ENCODE results near the gene ARL4D. TPM values are rescaled to one million over a fixed set of nuclear protein-coding genes. Genes with fewer than 3 reads are reported as not detected.

Gene ARL4D
- total and polyA plus RNA-seq, 2 donors (not counting 3 experiments of a cell fraction or from before 2014, with no cell fraction given) = 3.8 to 4.1 TPM

- Histone ChIP-seq H3K27ac (ENCODE audit: insufficient read depth, low read depth, low read length) (no peak overlapping the region), H3K79me2 (ENCODE audit: control insufficient read depth, insufficient read depth, low read length) (no peaks in the 10 kb centered on the region), H3K9ac (replicated peaks; ENCODE audit: extremely low read depth, insufficient read depth, low read length) (no peak overlapping the region), H4K20me1 (replicated peaks; ENCODE audit: control insufficient read depth, extremely low read depth, insufficient read depth, low read length) (no peaks in the 10 kb centered on the region), H3K36me3 (ENCODE audit: control insufficient read depth in 2 of 2, extremely low read depth in 1 of 2, insufficient read depth in 2 of 2, low read length in 2 of 2) (no peaks in the 10 kb centered on the region), H3K4me1 (ENCODE audit: control insufficient read depth, extremely low read depth, insufficient read depth, low read length) (peaks cover 4% of the 10 kb centered on the region), H3K4me2 (ENCODE audit: insufficient read depth, low read length) (no peak overlapping the region), H3K27me3 (ENCODE audit: control insufficient read depth in 2 of 2, insufficient read depth in 2 of 2, low read length in 2 of 2) (peaks cover 0 to 8% of the 10 kb centered on the region in 2 experiments), H3K9me1 (replicated peaks; ENCODE audit: control insufficient read depth, extremely low read depth, insufficient read depth, low read length) (no peaks in the 10 kb centered on the region), H2AFZ (ENCODE audit: low read depth, low read length) (peak overlapping the region; percentile 79), H3K9me3 (replicated peaks; ENCODE audit: control insufficient read depth, insufficient read depth, low read length) (no peaks in the 10 kb centered on the region), H3K4me3 (replicated peaks in 1 of 3; ENCODE audit: insufficient read depth in 1 of 3, low read depth in 1 of 3, low read length in 3 of 3) (no peak overlapping the region)
- DNase-seq (ENCODE audit: low read depth, low spot score) = no peak
- no peak for FAIRE-seq
- POLR2A ChIA-PET = interaction anchor here (1.2 kb wide), 1 partner anchor 63 kb away, joined by 3 read pairs; no protein-coding TSS in a partner anchor
- dilution Hi-C loops (cut with MboI; ENCODE audit: extremely low pct_ligation_motif_present, low sequenced_read_pairs) (no loop called here), intact Hi-C loops (cut with micrococcal nuclease) (no loop called here)
- CTCF ChIA-PET = interaction anchor here (0.9 to 1.8 kb wide), 3 partner anchors 32 to 53 kb away, joined by 3 to 6 read pairs (median 4); partner anchors contain the start of genes ARL4D and DHX8
- no TSS peak for BruUV-seq (replicated peaks)
- no peak for TF ChIP-seq POLR2A (IDR thresholded peaks at IDR 0.05; ENCODE audit: low read depth, low read length)
- TF ChIP-seq GATA2 (IDR thresholded peaks at IDR 0.05; ENCODE audit: insufficient read depth, insufficient read length, low read depth, low read length) = no peak
- no peak for TF ChIP-seq JUN (IDR thresholded peaks at IDR 0.05; ENCODE audit: borderline replicate concordance, insufficient read depth, insufficient read length, low read depth)
- TF ChIP-seq FOS (IDR thresholded peaks at IDR 0.05; ENCODE audit: borderline replicate concordance, insufficient read depth, low read length) = no peak
- no peak for TF ChIP-seq CTCF (IDR thresholded peaks at IDR 0.05; ENCODE audit: extremely low read depth in 1 of 2, insufficient read depth in 1 of 2, low read depth in 1 of 2, low read length in 2 of 2)
- no peak for TF ChIP-seq MYC (IDR thresholded peaks at IDR 0.05; ENCODE audit: low read depth, low read length)
- no peak for TF ChIP-seq MAX (IDR thresholded peaks at IDR 0.05; ENCODE audit: insufficient read depth, insufficient read length)
- no peak for TF ChIP-seq POLR2AphosphoS5 (IDR thresholded peaks at IDR 0.05; ENCODE audit: insufficient read depth, low read depth, low read length)
- no peak for TF ChIP-seq EZH2 (IDR thresholded peaks at IDR 0.05; ENCODE audit: borderline replicate concordance, low read depth, low read length, severe bottlenecking)
Measured at GRCh38 chr17:43430936-43431713, 32.3 kb downstream of the ARL4D start.

Data from endothelial cell of umbilical vein (primary cell).